HG03457 (cell line): ENCODE results near the gene CXCR3.

Source experiments
- ATAC-seq: cut with Tn5 transposase; IDR thresholded peaks from one replicate; pipeline ENCODE4 v1.9.1; 2021; ENCODE audit warnings: moderate number of reproducible peaks; ENCODE audit not compliant: unreplicated experiment

CXCR3 gene

GRCh38 chrX:71637253-71637618 is 18.9 kb upstream of the CXCR3 start:
- no peak for ATAC-seq

GRCh38 chrX:71636438-71637252 is 18.3 kb upstream of the CXCR3 start:
- ATAC-seq, result no peak

- ATAC-seq, result no peak
These were observed 16.1 kb upstream of the CXCR3 start for GRCh38 chrX:71634366-71634765.

- no peak for ATAC-seq
These were observed 14.8 kb upstream of the CXCR3 start for GRCh38 chrX:71632923-71633657.

GRCh38 chrX:71629467-71629866 is 11.2 kb upstream of the CXCR3 start:
- no peak for ATAC-seq

GRCh38 chrX:71627588-71628404 is 9.5 kb upstream of the CXCR3 start:
- no peak for ATAC-seq

GRCh38 chrX:71626576-71626975 is 8.3 kb upstream of the CXCR3 start:
- no peak for ATAC-seq

GRCh38 chrX:71625471-71625870 is 7.2 kb upstream of the CXCR3 start:
- no peak for ATAC-seq

DNA sequence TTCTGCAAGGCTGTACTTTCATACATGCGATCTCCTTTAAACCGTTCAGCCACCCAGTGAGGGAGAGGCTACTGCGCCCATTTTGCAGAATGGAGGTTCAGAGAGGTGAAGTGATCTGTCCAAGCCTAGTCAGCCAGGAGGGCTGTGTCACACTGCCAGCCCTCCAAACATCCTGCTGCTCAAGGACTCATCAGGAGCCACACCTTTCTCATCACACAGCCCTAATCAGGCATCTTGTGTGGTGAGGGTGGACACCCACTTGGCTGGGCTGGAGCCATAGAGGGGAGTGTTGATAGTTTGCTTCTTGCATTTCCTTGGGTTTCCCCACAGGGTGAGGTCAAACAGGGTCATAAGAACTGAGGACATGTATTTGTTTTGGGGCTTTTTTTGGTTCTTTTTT is 5.4 kb upstream of the CXCR3 start:
- no peak for ATAC-seq

GRCh38 chrX:71622576-71623450 is 4.5 kb upstream of the CXCR3 start:
- ATAC-seq, result peak; percentile 39

DNA sequence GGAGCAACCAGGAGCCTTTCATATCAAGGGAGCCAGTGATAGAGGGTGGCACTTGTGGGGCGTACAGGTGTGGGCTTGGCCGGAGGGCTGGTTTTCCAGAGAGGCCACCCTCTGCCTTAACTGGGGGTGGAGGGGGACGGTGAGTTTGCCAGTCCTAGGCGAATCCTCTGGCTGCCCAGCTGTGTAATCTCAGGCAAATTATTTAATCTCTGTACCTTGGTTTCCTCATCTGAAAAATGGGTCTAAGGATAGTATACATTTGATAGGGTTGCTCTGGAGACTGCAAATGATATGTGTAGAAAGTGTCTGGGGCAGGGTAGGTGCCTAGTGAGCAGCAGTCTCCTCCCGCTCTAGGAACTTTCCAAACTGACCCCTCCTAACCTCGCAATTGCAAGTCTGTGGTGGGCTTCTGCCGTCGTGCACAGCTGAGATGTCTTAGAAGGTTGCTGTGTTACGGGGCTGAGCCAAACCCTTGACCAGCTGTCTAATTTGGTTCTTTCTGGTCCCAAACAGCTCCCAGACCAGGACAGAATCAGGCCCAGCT is 3.8 kb upstream of the CXCR3 start:
- no peak for ATAC-seq

DNA sequence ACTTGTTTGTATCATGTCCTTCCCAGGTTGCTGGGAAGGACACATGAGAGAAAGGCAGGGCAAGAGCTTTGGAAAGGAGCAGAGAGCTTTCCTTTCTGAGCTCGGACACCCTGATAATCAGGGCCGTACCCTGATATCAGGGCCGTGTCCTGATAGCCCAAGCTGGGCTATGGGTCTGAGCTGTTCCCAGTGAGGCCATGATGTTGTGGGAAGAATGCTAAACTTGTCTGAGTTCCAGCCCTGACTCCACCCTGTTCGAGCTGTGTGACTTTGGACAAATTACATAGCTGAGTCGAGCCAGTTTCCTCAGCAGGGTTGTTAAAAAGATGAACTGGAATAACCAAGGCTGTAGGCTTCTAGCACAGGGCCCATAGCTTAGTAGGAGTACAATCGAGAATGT is 3.3 kb upstream of the CXCR3 start:
- ATAC-seq, result no peak

- ATAC-seq, result no peak
These were observed 1.7 kb upstream of the CXCR3 start for GRCh38 chrX:71619986-71620385.

- no peak for ATAC-seq
These were observed 882 bp upstream of the CXCR3 start for GRCh38 chrX:71619193-71619592.

DNA sequence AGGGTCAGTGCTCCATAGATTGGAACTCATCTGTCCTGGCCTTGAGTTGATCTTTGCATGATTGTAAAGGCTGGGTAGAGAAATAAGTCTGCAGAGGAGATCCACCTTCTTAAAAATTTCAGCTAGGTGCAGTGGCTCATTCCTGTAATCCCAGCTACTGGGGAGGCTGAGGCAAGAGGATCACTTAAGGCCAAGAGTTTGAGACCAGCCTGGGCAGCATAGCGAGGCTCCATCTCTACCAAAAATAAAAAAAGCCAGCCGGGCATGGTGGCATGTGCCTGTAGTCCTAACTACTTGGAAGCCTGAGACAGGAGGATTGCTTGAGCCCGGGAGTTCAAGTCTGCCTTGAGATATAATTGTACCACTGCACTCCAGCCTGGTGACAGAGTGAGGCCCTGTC is 476 bp upstream of the CXCR3 start:
- no peak for ATAC-seq

- ATAC-seq, result no peak
These were observed 569 bp downstream of the CXCR3 start for GRCh38 chrX:71617742-71618141.

DNA sequence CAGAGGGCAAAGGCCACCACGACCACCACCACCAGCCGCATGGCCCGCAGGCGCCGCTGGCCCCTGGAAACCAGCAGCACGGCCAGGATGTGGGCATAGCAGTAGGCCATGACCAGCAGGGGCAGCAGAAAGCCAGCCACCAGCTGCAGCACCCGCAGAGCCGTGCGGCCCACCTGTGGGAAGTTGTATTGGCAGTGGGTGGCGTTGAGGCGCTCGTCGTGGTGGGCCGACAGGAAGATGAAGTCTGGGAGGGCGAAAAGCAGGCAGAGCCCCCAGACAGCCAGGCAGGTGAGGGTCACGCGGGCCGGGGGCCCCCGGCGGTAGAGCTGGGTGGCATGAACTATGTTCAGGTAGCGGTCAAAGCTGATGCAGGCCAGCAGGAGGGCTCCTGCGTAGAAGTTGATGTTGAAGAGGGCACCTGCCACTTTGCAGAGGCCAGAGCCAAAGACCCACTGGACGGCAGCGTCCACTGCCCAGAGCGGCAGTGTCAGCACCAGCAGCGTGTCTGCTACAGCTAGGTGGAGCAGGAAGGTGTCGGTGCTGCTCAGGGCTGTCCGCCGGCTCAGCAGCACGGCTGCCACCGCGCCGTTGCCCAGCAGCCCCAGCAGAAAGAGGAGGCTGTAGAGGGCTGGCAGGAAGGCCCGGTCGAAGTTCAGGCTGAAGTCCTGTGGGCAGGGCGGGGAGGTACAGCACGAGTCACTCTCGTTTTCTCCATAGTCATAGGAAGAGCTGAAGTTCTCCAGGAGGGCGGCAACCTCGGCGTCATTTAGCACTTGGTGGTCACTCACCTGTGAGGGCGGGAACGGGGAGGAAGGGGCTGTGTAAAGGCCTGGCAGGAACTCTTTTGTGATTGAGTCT is 1.4 kb downstream of the CXCR3 start:
- no peak for ATAC-seq

DNA sequence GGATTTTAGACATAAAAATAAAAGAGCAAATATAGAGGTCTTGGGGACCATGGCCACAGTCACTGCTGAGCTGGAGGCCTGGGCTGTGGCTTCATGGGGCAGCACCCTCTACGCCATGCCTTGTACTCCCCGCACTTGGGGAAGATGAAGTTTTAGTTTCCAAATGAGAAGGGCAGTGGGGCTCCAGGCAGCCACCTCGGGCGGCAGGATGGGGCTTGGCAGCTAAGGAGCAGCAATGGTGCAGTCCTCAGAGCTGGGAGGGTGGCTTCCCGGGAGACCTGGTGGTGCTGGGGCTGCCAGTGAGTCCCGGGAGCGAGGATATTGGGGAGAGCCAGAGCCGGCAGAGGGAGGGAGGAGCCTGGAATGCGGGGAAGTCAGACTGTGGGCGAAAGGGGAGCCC is 2.4 kb downstream of the CXCR3 start:
- ATAC-seq, result no peak

DNA sequence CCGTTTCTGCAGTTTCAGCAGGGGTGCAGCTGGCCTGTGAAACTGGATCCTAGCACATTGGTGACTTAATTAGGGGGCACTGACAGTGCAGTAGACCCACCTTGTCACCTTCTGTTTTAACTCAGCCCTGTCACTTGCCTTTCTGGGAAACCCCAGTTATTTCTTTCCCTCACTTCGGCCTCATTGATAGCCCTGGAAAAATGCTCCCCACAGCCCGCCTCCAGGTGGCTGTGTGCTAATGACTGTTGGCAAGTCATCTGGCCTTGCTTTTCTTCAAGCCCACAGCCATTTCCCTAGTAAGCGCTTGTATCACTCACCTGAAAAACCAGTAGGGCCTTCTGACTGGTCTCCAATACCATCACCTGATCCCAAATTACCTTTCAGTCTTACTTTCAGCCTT is 3.3 kb downstream of the CXCR3 start:
- no peak for ATAC-seq
